D721Med (cell line): ENCODE measurements around the gene GBP2.
"Not testable (repeated sequence)": the region's sequence is repeated elsewhere in the genome, so short reads cannot be mapped to it uniquely, and the experiment has no call there.

ENCODE experiments used
- DNase-seq: peaks from one replicate; pipeline ENCODE4 v3.0.0; 2011; ENCODE audit warnings: low spot score; ENCODE audit not compliant: insufficient read length
- FAIRE-seq: peaks from 2 replicates; lab custom pipeline; 2011; peaks lifted over from hg19 to GRCh38; lab: Jason Lieb, UNC
- CTCF ChIP-seq: IDR thresholded peaks from 2 replicates; pipeline ENCODE4 v1.5.1; 2012; ENCODE audit warnings: mild to moderate bottlenecking, control low read depth; ENCODE audit not compliant: insufficient read depth; ENCODE audit errors: missing control alignments

The GBP2 gene

GRCh38 chr1:89147678-89148658 is 22.1 kb upstream of the GBP2 start:
- DNase-seq (no peak), FAIRE-seq (no peak)
- TF ChIP-seq CTCF = no peak

- TF ChIP-seq CTCF = no peak
- no peak for FAIRE-seq
Measured at GRCh38 chr1:89146721-89147120, 20.8 kb upstream of the GBP2 start.

GRCh38 chr1:89143484-89143883 is 17.6 kb upstream of the GBP2 start:
- TF ChIP-seq CTCF = no peak
- no peak for FAIRE-seq
- DNase-seq = no peak

More at GRCh38 chr1:89146721-89147120, 20.8 kb upstream of the GBP2 start:
- no peak for DNase-seq

- DNase-seq = no peak
- FAIRE-seq = no peak
Measured at GRCh38 chr1:89142160-89142559, 16.2 kb upstream of the GBP2 start.

GRCh38 chr1:89133747-89134146 is 7.8 kb upstream of the GBP2 start:
- FAIRE-seq (no peak), DNase-seq (no peak)
- TF ChIP-seq CTCF = no peak

More at GRCh38 chr1:89142160-89142559, 16.2 kb upstream of the GBP2 start:
- no peak for TF ChIP-seq CTCF

GRCh38 chr1:89130716-89131115 is 4.8 kb upstream of the GBP2 start:
- no peak for TF ChIP-seq CTCF
- FAIRE-seq (no peak), DNase-seq (no peak)

- FAIRE-seq (no peak), DNase-seq (no peak)
- TF ChIP-seq CTCF = no peak
Measured at GRCh38 chr1:89129911-89130310, 4.0 kb upstream of the GBP2 start.

GRCh38 chr1:89128003-89128458 is 2.1 kb upstream of the GBP2 start:
- not testable (repeated sequence) for FAIRE-seq

GRCh38 chr1:89126602-89127565 is 970 bp upstream of the GBP2 start:
- not testable (repeated sequence) for DNase-seq, FAIRE-seq

More at GRCh38 chr1:89128003-89128458, 2.1 kb upstream of the GBP2 start:
- not testable (repeated sequence) for DNase-seq
